HCT116 (cell line): ENCODE results near the gene NDUFS6. TPM values are rescaled to one million over a fixed set of nuclear protein-coding genes. Genes with fewer than 3 reads are reported as not detected.

Source experiments
- ATAC-seq: fragments of 200-7000 bp; cut with Tn5 transposase; 2 replicates; pipeline ENCODE4 v1.9.1; 2020; ENCODE audit warnings: mild to moderate bottlenecking, moderate library complexity
- BruUV-seq: library from RNA; stranded (reverse); fragments of 400-500 nt; replicated peaks from 2 replicates; lab custom pipeline; 2021; lab: Mats Ljungman, UMichigan
- CTCF ChIA-PET: fragments of 300-600 bp; sonication (Branson Sonifier 250); formaldehyde crosslinking; loops from one replicate; lab custom pipeline; 2021; ENCODE audit warnings: antibody characterized with exemption; lab: Charles Lee
- POLR2A ChIA-PET: fragments of 300-600, 350-600 bp; sonication (Branson Sonifier 250); formaldehyde crosslinking; loops from one replicate; lab custom pipeline; 2021; ENCODE audit warnings: antibody characterized with exemption; lab: Charles Lee
- RAD21 ChIA-PET, 2 experiments: fragments of 300-600 bp; sonication (Branson Sonifier 250); formaldehyde crosslinking; loops; one replicate each; lab custom pipeline; 2023; ENCODE audit warnings: low total read pairs in 2 of 2; ENCODE audit not compliant: uncharacterized antibody in 2 of 2, unreplicated experiment in 2 of 2, low non-redundant PET in 1 of 2; lab: Charles Lee
- DNase-seq: peaks from one replicate; pipeline ENCODE4 v3.0.0-alpha.2; 2010; ENCODE audit warnings: low read depth, low spot score
- H2AFZ ChIP-seq: fragments of 200-600 bp; shearing (Covaris generic), sonication (generic); 2 replicates; pipeline ENCODE4 v1.6.1; 2017; ENCODE audit warnings: low read depth, mixed run types, mixed read lengths, antibody characterized with exemption, low read length; ENCODE audit not compliant: poor library complexity, severe bottlenecking
- H3K27ac ChIP-seq: 2 replicates; pipeline ENCODE4 v1.5.1; 2012; ENCODE audit warnings: low read depth, low read length
- H3K27me3 ChIP-seq: fragments of 200-600 bp; sonication (generic); 2 replicates; pipeline ENCODE4 v1.6.1; 2016; ENCODE audit warnings: mixed run types, low read length, mixed read lengths; ENCODE audit not compliant: insufficient read depth
- H3K36me3 ChIP-seq, 2 experiments: fragments of 200-500 bp in 1 of 2; fragments of 200-600 bp in 1 of 2; sonication (Bioruptor generic) in 1 of 2; sonication (generic) in 1 of 2; 2 replicates each; pipeline versions ENCODE4 v1.5.1 to v1.6.1; 2014 to 2016; ENCODE audit warnings: low read length in 2 of 2, inconsistent platforms in 1 of 2, mixed read lengths in 1 of 2, mixed run types in 1 of 2; ENCODE audit not compliant: insufficient read depth in 2 of 2, control insufficient read depth in 1 of 2
- H3K4me1 ChIP-seq, 2 experiments: fragments of 200-600 bp in 1 of 2; sonication (generic) in 1 of 2; 2 replicates each; pipeline versions ENCODE4 v1.5.1 to v1.6.1; 2012 to 2017; ENCODE audit warnings: low read length in 2 of 2, inconsistent platforms in 1 of 2, mild to moderate bottlenecking in 1 of 2, mixed read lengths in 1 of 2, mixed run types in 1 of 2, moderate library complexity in 1 of 2; ENCODE audit not compliant: insufficient read depth in 2 of 2, control insufficient read depth in 1 of 2
- H3K4me2 ChIP-seq: fragments of 200-600 bp; sonication (generic); 2 replicates; pipeline ENCODE4 v1.6.1; 2017; ENCODE audit warnings: mixed run types, low read length, mixed read lengths
- H3K4me3 ChIP-seq, 2 experiments: fragments of 200-600 bp in 1 of 2; sonication (generic) in 1 of 2; replicated peaks in 1 of 2; 2 replicates each; pipeline ENCODE4 v1.5.1; 2011 to 2016; ENCODE audit warnings: low read length in 2 of 2, control low read depth in 1 of 2, low read depth in 1 of 2, mild to moderate bottlenecking in 1 of 2, mixed read lengths in 1 of 2, mixed run types in 1 of 2
- H3K79me2 ChIP-seq: fragments of 200-600 bp; sonication (generic); 2 replicates; pipeline ENCODE4 v1.6.1; 2017; ENCODE audit warnings: mild to moderate bottlenecking, mixed run types, low read length, moderate library complexity, mixed read lengths; ENCODE audit not compliant: insufficient read depth
- H3K9ac ChIP-seq: fragments of 200-600 bp; sonication (generic); 2 replicates; pipeline ENCODE4 v1.6.1; 2016; ENCODE audit warnings: low read length, mixed read lengths
- H3K9me2 ChIP-seq: fragments of 200-600 bp; sonication (generic), shearing (Covaris generic); 2 replicates; pipeline ENCODE4 v1.6.1; 2017; ENCODE audit warnings: mixed run types, mild to moderate bottlenecking, moderate library complexity; ENCODE audit not compliant: insufficient read depth
- H3K9me3 ChIP-seq, 2 experiments: fragments of 200-500 bp in 1 of 2; fragments of 200-600 bp in 1 of 2; sonication (Bioruptor generic) in 1 of 2; sonication (generic) in 1 of 2; 2 replicates each; pipeline ENCODE4 v1.6.1; 2014 to 2017; ENCODE audit warnings: low read length in 2 of 2, mixed read lengths in 2 of 2, inconsistent platforms in 1 of 2, low read depth in 1 of 2, mild to moderate bottlenecking in 1 of 2, mixed run types in 1 of 2, moderate library complexity in 1 of 2; ENCODE audit not compliant: control insufficient read depth in 1 of 2, insufficient read depth in 1 of 2
- H4K20me1 ChIP-seq: fragments of 200-600 bp; sonication (generic), shearing (Covaris generic); 2 replicates; pipeline ENCODE4 v1.6.1; 2017; ENCODE audit warnings: mixed run types, mild to moderate bottlenecking, moderate library complexity; ENCODE audit not compliant: insufficient read depth
- ATF3 ChIP-seq: IDR thresholded peaks from 2 replicates; pipeline ENCODE4 v1.6.1; 2012
- CEBPB ChIP-seq: IDR thresholded peaks from 2 replicates; pipeline ENCODE4 v1.6.1; 2012; ENCODE audit warnings: low read depth
- CTCF ChIP-seq, 3 experiments: fragments of 200-600 bp in 1 of 3; sonication (generic) in 1 of 3; IDR thresholded peaks in 2 of 3; conservative IDR thresholded peaks in 1 of 3; 2 replicates each; pipeline ENCODE4 v1.5.1; 2012 to 2017; ENCODE audit warnings: low read depth in 2 of 3, low read length in 2 of 3, antibody characterized with exemption in 1 of 3, borderline replicate concordance in 1 of 3, control low read depth in 1 of 3, mild to moderate bottlenecking in 1 of 3, mixed read lengths in 1 of 3, mixed run types in 1 of 3, moderate library complexity in 1 of 3; ENCODE audit not compliant: insufficient read depth in 1 of 3
- ELF1 ChIP-seq: IDR thresholded peaks from 2 replicates; pipeline ENCODE4 v1.6.1; 2012; ENCODE audit warnings: low read depth, borderline replicate concordance
- EZH2 ChIP-seq: fragments of 200-600 bp; sonication (generic); IDR thresholded peaks from 2 replicates; pipeline ENCODE4 v1.6.1; 2017; ENCODE audit warnings: antibody characterized with exemption, mixed run types
- EZH2phosphoT487 ChIP-seq: fragments of 200-600 bp; IDR thresholded peaks from 2 replicates; pipeline ENCODE4 v1.6.1; 2018; ENCODE audit warnings: antibody characterized with exemption, borderline replicate concordance
- FOSL1 ChIP-seq: IDR thresholded peaks from 2 replicates; pipeline ENCODE4 v1.6.1; 2012; ENCODE audit warnings: low read depth
- POLR2AphosphoS5 ChIP-seq: IDR thresholded peaks from 2 replicates; pipeline ENCODE4 v1.6.1; 2011; ENCODE audit warnings: mild to moderate bottlenecking, low read depth, low read length, moderate library complexity
- RAD21 ChIP-seq: IDR thresholded peaks from 2 replicates; pipeline ENCODE4 v1.6.1; 2012; ENCODE audit warnings: low read depth, mild to moderate bottlenecking
- REST ChIP-seq: IDR thresholded peaks from 2 replicates; pipeline ENCODE4 v1.6.1; 2012; ENCODE audit warnings: low read depth
- SP1 ChIP-seq: IDR thresholded peaks from 2 replicates; pipeline ENCODE4 v1.6.1; 2012; ENCODE audit warnings: low read depth
- TCF7L2 ChIP-seq: IDR thresholded peaks from 2 replicates; pipeline ENCODE4 v1.7.0; 2011; ENCODE audit warnings: borderline replicate concordance, inconsistent platforms; ENCODE audit not compliant: insufficient read depth, insufficient read length; ENCODE audit errors: extremely low read depth
- YY1 ChIP-seq: IDR thresholded peaks from 2 replicates; pipeline ENCODE4 v1.6.1; 2011; ENCODE audit warnings: low read length, low read depth, moderate library complexity, mild to moderate bottlenecking; ENCODE audit not compliant: insufficient replicate concordance; ENCODE audit errors: extremely low read depth
- ZFX ChIP-seq: fragments of 450-650 bp; IDR thresholded peaks from 2 replicates; pipeline ENCODE4 v1.6.1; 2017
- intact Hi-C: fragments of 100-400 bp; cut with micrococcal nuclease; formaldehyde crosslinking; loops from 2 replicates; pipeline ENCODE4 v1.10.0; 2022
- total RNA-seq: library from RNA; stranded (reverse); gene quantifications from one replicate; pipeline ENCODE4 v1.2.1, GENCODE V29; 2021; ENCODE audit not compliant: unreplicated experiment

Gene NDUFS6
- total RNA-seq, 1 experiment from 2014 or later = 43.8 TPM

- TF ChIP-seq CTCF (IDR thresholded peaks at IDR 0.05 in 2 of 3, conservative IDR thresholded peaks at IDR 0.05 in 1 of 3; ENCODE audit: borderline replicate concordance in 1 of 3, insufficient read depth in 1 of 3, low read depth in 2 of 3, low read length in 2 of 3) (no peak), TCF7L2 (no peak), SP1 (no peak), YY1 (no peak), CEBPB (no peak), ELF1 (no peak), RAD21 (no peak), EZH2phosphoT487 (no peak), ATF3 (no peak), POLR2AphosphoS5 (no peak)
Measured at GRCh38 chr5:1784197-1785050, 16.8 kb upstream of the NDUFS6 start (continued).

DNA sequence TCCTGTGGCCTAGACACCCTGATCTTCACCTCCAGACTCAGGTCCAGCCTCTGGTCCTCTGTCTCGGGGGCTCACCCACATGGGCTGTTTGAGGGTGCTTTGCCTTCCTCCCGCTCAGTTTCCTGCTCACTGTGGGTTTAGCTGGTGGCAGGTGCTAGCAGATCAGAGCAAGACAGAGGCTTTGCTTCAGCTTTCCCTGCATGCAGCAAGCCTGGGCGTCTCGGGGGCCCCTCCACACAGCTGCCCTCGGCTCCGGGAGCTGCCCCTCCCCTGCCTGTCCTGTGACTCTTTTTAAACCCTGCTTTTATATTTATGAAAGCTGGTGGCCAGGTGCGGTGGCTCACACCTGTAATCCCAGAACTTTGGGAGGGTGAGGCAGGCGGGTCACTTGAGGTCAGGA is 16.1 kb upstream of the NDUFS6 start:
- ChIA-PET CTCF (no interaction called here), RAD21 (no interaction called here)
- no peak for TF ChIP-seq ELF1
- TF ChIP-seq REST = no peak
- no peak for TF ChIP-seq ZFX
- no peak for TF ChIP-seq TCF7L2
- TF ChIP-seq FOSL1 = no peak
- no peak for TF ChIP-seq EZH2
- TF ChIP-seq CTCF (IDR thresholded peaks at IDR 0.05 in 2 of 3, conservative IDR thresholded peaks at IDR 0.05 in 1 of 3; ENCODE audit: borderline replicate concordance in 1 of 3, insufficient read depth in 1 of 3, low read depth in 2 of 3, low read length in 2 of 3) = no peak
- no peak for TF ChIP-seq SP1

More for the DNA sequence above, 16.1 kb upstream of the NDUFS6 start:
- DNase-seq (no peak), ATAC-seq (no peak)
- Histone ChIP-seq H2AFZ (no peak overlapping the region), H3K4me3 (no peak overlapping the region), H3K4me2 (no peak overlapping the region), H3K4me1 (peaks cover 0 to 10% of the 10 kb centered on the region in 2 experiments; a peak in 2 of 4 replicates), H3K9me3 (no peaks in the 10 kb centered on the region), H3K27me3 (0 out of 2 replicates have a peak, but pooled peaks cover under 1% of the 10 kb centered on the region), H4K20me1 (no peaks in the 10 kb centered on the region), H3K79me2 (no peaks in the 10 kb centered on the region), H3K9ac (no peak overlapping the region), H3K9me2 (no peaks in the 10 kb centered on the region), H3K36me3 (no peaks in the 10 kb centered on the region), H3K27ac (no peak overlapping the region)
- no TSS peak for BruUV-seq
- intact Hi-C loops = no loop called here
- POLR2A ChIA-PET = no interaction called here
